GM21576 (cell line): Measurements from ENCODE around the gene CYB561D2.

Experiments
- ATAC-seq: cut with Tn5 transposase; IDR thresholded peaks from one replicate; pipeline ENCODE4 v1.9.1; 2021; ENCODE audit warnings: mild to moderate bottlenecking, moderate library complexity; ENCODE audit not compliant: unreplicated experiment

The CYB561D2 gene

DNA sequence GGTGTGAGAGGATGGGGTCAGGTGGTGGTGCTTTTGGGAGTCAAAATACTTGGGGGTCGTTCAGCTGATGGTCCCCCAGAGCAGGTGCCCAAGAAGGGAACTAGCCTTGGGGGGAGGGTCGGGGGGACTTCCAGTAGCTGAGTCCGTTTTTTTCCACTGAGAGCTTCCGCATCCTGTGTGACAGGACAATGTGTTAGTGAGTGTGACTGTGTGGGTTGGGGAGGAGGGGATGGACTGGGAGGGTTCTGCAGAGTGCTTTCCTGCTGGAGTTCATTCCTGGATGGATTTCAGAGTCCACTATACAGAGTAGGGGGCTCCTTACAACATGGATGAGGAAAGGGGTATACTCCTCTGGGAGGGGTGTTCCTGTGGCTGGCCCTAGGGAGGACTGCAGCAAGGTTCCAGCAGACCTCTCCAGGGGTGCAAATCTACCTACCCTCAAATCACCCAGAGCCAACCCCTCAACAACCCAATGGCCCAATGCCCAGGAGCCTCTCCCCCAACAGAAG lies 27.5 kb upstream of the CYB561D2 start:
- ATAC-seq, result no peak

DNA sequence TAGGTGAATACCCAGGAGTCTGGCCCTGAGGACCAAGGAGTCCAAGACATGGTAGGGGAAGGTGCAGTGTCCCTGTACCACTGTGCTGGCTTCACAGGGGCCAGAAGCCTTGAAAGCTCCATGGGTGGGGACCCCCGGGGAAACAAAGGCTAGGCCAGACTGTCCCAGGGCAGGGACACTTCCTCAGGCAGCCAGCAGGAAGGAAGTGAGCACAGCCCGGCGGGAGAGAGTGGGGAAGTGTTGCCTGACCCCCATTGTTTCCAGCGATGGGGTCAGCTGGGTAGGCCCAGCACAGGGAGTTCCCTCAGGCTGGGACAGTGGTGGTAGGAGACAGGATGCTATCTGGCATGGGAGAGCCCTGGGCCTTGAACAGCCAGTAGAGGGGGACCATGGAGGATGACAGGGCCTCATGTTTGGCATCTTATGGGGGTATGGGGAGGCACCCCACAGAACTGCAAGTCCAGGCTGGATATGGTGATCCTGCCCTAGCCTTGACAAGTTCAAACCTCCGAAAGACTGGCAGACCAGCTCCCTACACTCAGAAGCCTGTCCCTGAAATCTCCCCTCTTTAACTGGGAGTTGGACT lies 27.0 kb upstream of the CYB561D2 start:
- ATAC-seq, result no peak

DNA sequence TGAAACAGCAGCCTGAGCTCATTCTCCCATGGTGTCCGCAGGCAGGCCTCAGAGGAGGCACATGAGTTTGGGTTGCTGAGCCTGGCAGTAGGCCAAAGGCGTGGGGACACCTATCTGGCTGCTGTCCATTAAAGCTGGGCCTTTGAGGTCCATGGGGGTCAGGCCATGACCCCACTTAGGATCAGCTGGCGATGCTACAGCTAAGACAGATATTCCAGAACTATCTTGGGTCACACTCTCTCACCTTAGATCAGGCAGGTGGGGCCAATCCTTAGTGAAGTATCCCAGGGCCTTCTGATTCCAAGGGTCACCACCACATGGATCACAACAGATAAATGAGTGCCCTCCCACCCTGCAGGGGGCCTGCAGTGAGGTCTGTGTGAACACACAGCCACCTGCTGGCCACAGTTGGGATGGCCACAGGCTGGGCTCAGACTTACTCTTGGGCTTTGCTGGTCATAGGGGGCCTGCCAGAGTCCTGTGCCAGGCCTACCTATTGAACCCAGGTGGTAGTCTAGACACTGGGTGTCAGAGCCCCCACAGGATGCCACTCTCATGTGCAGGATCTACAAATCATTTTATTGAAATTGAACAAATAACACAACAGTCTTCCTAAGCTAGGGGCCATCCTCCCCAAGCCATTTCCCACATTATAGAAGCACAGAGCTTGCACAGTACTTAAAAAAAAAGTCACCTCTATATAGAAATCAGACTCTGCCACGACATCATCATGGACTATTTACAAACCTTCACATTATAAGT lies 26.1 kb upstream of the CYB561D2 start:
- ATAC-seq, result no peak

DNA sequence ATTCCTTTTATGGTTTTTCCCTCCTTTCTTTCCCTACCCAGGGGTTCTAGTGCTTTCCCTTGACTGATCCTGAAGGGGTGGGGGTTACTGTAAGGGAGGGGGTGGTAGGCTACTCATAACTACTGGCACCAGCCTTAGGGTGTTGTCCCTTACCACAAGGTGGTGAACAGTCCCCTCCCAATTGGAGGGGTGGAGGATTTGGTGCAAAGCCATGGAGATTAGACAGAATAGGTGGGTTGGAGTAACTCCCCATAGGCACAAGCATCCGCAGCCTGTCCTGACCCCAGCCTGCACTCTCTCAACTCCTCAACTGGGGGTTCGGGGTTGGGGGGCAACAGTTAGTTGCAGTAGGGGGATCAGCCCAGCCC lies 25.6 kb upstream of the CYB561D2 start:
- no peak for ATAC-seq

DNA sequence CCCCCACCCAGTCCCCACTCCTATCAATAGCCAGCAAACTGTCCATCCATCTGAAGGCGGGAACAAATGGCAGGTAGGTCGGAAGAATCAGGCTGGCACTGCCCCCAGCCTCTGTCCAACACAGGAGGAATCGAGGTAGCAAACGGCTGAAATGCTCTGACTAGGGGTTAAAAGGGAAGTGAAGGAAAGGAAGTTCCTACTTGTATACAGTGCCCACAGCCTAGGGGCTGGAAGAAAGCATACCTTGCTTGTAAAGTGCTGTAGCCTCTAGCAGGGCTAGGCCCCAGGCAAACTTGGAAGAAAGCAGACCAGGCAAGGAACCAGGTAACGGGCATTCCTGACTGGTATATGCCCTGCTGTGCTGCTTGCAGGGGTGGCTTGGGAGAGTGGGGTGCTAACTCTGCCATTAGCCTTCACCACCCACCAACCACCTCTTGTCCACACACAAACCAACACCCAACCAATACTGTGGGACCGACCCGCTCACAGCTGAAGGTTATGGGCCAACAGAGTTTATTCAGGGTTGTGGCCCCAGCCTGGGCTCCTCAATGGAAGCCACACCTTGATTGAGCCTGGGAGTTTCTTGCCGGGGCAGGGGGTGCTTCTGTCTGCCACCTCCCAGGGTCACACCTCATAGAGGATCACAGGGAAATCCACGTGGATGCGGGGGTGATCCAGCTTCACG lies 25.0 kb upstream of the CYB561D2 start:
- ATAC-seq, result no peak

DNA sequence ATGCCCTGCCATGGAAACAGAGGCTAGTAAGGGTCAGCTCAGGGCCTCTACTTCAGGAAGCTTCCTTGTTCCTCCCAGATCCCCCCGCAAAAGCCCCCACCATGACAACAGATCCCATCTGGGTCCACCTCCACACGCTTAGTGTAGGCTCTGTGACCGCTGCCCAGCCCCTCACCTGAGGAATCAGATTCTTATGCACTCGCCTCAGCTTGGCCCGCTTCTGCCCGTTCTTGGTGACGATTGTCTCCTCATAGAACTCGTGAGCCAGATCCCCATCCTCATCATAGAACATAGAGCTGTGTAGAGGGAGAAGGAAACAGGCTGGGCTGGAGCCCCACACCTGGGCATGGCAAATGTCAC lies 24.5 kb upstream of the CYB561D2 start:
- ATAC-seq, result no peak

DNA sequence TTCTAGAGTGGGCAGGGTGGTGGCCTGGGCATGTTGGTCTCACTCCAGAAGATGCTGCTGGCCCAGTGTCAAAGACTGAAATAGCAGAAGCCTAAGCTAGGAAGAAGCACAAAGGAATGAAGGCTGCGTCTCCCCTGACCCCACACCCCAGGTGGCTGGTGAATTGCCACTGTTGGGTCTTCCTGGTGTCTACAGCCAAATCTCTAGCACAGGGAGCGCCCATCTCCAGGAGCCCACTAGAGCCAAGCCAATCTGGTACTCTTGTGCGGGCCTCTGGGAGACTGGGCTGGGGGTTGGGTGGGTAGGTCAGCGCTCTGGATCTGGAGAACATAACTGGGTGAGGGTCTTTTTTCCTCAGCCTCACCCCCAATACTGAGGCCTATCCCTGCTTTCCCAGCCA lies 23.5 kb upstream of the CYB561D2 start:
- ATAC-seq, result no peak

DNA sequence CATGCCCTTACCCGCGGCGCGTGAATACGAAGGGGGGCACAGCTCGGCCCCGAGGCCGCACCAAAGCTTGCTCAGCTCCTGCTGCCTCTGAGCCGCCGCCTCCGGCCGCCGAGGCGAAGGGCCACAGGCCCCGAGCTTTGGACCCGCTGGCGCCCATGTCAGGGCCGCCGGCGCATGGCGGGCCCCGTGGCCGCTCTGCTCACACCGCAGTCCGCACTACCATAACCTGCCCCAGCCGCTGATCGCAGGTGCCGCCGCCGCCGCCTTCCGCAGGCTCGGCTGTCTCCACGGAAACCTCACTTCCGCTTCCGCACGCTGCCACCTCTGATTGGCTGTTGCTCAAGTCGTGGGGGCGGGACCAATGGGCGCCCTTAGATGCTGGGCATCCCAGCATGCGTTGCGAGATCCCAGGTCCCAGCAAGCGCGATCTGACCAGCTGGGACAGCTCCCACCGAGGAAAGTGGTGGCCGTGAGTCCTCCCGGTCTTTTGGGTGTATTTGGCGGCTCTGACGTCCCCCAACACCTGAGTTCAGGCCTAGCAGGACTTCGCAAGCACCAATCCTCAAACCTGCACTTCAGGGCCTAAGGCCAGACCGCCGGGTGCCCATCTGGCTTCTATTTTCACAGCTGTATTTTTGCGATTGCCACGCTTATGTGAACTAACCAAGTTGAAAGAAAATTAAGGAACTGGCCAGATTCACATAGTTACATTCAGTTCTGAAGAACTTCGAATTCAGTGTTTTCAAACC lies 22.5 kb upstream of the CYB561D2 start, which contains the start of gene TUSC2:
TUSC2 (minus strand) TSS at position 281 of the 749 bp plus-strand sequence; CDS start at position 157, 124 bp downstream.
- peak; percentile 86 for ATAC-seq

DNA sequence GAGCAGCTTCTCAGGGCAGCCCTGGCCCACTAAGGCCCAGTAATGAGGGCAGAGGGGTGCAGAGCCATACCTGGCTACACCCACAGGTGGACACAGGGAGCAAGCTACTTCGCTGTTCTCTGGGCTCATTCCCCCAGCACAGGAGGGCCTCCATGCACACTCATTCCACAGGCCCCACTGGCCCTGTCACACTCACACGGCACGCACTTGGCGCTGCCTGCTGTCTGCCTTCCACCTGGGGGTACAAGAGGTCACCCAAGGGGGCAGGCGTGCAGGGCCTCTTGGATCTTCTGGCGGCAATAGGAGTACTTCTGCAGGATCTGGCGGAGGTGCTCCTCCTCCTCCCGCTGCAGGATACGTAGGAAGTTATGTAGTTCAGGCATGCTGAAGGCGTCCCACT lies 20.3 kb upstream of the CYB561D2 start:
- no peak for ATAC-seq

DNA sequence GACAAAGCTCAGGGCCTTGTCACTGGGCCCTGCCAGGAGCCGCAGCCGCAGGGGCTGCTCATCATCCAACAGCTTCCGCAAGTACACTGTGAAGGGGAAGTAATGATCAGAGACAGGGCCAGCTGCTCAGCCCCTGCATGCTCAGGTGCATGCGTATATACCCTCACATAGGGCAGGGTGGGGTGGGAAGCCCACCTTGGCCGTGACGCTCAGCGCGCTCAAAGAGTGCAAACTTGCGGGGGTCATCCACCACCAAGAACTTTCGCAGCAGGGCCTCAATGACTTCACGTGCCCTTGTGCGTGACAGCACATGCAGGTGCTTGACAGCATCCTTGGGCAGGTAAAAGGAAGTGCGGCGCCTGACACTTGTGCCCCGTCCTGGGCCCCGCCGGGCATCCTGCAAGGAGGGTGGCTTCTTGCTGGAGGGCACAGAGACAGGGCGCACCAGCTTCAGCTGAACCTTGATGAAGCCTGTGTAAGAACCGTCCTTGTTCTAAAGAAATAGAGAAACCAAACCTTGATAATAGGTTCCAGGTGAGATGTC lies 19.2 kb upstream of the CYB561D2 start:
- no peak for ATAC-seq

DNA sequence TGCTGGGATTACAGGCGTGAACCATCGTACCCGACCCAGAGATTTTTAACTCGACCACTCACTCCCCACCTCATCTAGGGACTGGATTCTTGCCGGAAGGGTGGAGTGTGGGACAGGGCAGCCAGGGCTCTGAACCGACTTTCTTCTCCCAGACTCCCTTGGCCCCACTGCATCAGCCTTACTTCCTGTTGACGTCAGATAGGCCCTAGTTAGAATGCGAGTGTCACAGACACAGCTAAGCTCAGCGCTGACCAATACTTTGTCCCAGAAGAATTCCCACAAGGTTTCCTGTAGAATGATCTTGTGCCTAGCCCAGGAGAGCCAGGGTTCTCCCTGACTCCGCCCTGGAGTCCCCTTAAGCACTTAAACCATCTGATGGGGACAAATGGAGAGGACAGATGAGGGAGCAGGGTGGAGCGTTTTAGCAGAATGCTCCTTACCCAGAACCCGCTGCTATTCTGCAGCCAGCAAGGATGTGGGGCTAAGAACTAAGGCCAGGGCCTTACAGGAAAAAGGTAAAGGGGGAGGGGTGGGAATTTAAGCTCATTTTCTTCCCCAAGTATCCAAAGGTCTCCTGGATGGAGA lies 16.8 kb upstream of the CYB561D2 start:
- ATAC-seq, result no peak

DNA sequence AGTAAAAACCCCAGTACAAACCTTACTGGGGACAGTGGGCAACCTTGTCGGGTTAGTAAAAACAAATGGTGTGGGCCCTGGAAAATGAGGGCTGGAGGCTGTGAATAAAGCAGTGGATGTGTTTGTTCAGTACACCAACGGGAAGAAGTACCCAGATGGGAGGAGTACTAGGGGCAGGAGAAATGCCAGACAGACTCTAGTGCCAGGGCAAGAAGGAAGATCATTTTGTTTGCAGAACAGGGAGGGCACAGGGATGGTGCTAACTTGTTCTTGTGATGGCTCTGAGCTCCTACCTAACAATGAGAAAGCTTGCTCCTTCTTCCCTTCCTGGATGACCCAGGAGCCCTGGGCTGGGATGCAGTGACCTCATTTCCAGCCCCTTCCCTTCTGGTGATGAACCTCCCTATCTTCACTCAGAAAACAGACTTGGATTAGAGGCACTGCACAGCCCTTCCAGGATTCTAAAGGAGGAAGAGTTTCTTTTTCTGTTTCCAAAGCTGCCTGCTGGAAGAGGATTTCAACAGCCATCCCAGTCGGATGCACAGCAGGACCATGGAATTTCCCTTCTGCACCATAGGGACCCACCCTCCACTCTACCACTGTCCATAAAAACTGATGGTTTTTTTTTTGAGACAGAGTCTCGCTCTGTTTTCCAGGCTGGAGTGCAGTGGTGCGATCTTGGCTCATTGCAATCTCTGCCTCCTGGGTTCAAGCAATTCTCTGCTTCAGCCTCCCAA lies 16.2 kb upstream of the CYB561D2 start:
- ATAC-seq, result no peak

DNA sequence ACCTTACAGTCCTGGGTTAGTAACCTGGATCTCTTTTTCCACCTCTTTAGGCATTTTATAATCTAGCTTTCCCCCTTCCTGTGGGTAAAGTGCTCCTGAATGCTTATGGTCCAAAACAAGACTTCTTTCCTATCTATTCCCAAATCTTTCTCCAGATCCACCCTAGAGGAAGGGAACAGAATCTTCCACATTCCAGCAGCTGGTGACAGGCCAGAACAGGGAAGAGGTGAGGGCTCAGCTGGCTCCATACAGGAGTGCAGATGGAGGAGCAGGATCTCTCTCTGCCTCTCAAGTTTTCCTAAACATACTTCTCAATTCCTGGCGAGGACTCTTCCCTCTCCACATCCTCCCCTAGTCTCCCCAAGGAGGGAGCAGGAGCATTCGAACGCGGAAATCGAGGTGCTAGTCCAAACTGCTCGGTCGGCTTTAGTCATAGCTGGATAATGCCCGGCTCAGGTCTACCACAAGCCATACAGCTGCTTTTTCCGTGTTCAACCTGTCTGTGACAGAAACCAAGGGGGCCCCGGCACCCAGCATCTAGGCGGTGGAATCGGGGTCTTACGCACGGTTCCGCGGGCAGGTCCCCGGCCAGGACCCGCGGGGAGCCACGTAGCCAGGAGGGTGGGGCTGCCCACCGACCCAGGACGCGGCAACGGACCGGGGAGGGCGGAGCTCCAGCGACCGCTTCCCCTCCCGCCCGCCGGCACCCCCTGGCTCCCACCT lies 14.0 kb upstream of the CYB561D2 start:
- peak; percentile 21 for ATAC-seq

DNA sequence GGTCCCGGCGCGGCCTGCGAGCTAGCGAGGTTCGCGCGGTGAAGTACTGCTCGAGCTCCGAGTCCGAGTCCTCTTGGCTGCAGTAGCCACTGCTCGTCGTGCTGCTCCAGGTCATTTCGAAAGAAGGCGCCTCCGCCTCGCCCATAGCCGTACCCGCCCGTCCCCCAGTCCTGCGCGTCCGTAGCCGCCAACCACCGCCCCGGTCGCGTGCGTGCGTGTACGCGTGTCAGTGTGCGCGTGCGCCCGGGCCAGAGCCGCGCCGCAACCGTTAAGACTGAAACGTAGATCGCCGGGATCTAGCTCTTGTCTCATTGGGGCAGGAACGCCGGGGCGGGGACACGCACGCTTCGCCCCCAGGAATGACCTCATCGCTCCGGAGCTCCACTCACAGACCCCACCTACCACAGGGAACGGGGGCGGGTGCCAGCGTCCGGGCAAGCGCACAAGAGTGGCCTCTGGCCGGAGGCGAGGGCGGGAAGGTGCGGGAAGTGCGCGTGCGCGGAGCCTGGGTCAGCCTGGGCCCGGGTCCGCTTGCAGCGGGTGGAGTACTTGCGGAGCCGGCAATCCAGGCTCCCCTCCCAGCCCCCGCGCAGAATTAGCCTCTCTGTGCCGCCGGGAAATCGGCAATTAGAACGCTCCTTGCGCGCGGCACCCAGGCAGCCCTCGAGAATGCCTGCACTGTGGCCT lies 13.3 kb upstream of the CYB561D2 start:
- ATAC-seq, result peak; percentile 71

DNA sequence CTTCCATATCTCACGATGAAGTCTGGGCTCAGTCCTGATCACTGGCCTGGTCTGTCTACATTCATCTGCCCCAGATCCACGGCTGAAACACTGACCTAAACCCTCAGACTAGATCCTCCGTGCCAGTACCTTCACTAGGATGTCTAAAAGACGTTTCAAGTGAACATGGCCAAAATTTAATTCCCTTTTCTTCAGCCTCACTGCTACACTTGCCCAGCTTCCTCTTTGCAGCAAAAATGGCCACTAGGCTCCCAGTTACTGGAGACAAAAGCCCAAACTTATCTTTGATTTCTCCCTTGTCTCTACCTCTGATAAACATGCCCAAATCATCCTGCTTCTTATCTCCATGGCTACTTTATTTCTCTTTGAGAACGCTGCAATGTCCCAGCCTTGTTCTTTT lies 11.7 kb upstream of the CYB561D2 start:
- ATAC-seq, result no peak

DNA sequence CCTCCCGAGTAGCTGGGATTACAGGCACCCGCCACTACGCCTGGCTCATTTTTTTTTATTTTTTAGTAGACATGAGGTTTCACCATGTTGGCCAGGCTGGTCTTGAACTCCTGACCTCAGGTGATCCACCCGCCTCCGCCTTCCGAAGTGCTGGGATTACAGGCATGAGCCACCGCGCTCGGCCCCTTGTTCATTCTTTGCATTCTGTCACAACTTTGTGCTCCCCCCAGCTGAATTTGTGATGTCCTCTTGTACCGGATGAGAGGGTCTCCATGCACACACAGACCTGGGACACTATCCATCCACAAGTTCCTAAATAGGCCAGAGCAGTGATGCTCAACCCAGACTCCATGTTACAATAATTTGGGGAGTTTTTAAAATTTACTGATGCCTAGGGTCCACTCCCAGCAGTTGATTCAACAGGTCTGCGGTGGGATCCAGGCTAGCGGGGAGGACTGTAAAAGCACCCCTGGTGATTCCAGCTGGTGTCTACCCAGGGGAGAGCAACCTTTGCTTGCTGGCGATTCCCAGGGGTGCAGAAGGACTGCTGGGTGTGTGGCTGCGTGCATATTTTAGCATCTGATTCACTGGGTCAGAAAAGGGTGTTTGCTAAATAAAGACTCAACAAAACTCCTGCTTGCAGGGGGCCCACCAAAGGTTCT lies 11.0 kb upstream of the CYB561D2 start:
- ATAC-seq, result no peak

DNA sequence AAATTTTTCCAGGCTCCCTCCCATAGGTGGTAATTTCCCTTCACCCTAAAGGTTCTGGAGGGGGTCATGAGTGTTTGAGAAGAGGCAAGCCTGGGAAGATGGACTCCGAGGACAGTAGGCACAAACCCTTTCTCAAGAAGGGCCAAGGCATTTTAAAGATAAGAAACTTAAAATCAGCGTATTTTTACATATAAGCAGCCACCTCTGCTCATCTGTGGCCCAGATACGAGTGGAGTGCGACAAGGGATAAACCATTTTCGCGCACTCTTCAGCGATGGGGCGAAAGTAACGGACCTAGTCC lies 10.6 kb upstream of the CYB561D2 start:
- no peak for ATAC-seq
